Left ventricle myocardium superior (tissue), 1 donor: ENCODE results near the gene WFDC9. TPM values are rescaled to one million over a fixed set of nuclear protein-coding genes. Genes with fewer than 3 reads are reported as not detected.
"Not testable (repeated sequence)": the region's sequence is repeated elsewhere in the genome, so short reads cannot be mapped to it uniquely, and the experiment has no call there.

Source experiments
- ATAC-seq: fragments of 200-7000 bp; cut with Tn5 transposase; one replicate; pipeline ENCODE4 v1.9.1; 2020; ENCODE audit warnings: mild to moderate bottlenecking, moderate library complexity
- DNase-seq: peaks from one replicate; pipeline ENCODE4 v3.0.0-alpha.2; 2020
- intact Hi-C: fragments of 100-400 bp; cut with micrococcal nuclease; formaldehyde crosslinking; loops from one replicate; pipeline ENCODE4 v1.11.0; 2022
- long read RNA-seq: library from polyadenylated mRNA; unstranded; transcript quantifications from one replicate; pipeline ENCODE4 v2.0.0, GENCODE V29; 2021
- total RNA-seq: library from RNA; stranded (reverse); fragmentation: NEBNext Ultra II Directional; extraction: Animal tissue kit (Norgen Biotek cat#: 25700); gene quantifications from one replicate; pipeline ENCODE4 v1.2.1, GENCODE V29; 2021
- donor health status: DM: no; HTN: yes; CAD: no; lungs with severe emphysema.

Gene WFDC9
- not detected for total RNA-seq
- long read RNA-seq = 0 reads

DNA sequence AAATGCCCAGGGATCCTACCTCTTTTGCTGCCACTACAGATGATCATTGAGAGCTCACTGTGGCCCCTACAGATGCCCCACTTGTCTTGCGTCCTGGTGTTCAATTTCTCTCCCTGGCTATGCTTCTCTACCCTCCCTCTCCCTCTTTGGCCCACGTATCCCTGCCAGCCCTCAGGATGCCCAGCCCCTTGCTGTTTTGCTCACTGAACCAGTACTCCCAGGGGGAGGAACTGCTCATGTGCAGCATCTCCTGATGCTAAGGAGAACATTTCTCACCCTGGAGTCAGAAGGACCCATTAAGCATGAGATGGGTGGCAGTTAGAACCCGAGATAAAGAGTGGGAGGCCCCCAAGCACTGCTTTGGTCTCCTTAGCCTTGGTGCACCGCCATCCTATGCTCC, at the start of gene WFDC9:
TSS of gene WFDC9 (minus strand) at position 101 of the 400 bp plus-strand sequence. CDS start 21,103 bp downstream, outside the sequence.
- intact Hi-C loops = no loop called here
- DNase-seq (no peak), ATAC-seq (no peak)

DNA sequence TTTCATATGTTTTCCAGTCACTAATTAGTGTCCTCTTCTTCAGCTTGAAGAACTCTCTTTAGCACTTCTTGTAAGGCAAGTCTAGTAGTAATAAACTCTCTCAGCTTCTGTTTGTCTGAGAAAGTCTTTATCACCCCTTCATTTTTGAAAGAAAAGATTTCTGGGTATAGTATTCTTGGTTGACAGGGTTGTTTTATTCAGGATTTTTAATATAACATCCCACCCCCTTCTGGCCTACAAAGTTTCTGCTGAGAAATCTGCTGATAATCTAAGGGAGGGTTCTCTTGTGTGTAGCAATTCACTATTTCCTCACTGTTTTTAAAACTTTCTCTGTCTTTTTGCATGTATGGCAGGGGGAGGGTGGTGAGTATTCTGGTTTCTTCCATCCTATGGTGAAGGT, 48.6 kb upstream of the WFDC9 start:
- DNase-seq = no peak
- ATAC-seq = no peak
- intact Hi-C loops = no loop called here

DNA sequence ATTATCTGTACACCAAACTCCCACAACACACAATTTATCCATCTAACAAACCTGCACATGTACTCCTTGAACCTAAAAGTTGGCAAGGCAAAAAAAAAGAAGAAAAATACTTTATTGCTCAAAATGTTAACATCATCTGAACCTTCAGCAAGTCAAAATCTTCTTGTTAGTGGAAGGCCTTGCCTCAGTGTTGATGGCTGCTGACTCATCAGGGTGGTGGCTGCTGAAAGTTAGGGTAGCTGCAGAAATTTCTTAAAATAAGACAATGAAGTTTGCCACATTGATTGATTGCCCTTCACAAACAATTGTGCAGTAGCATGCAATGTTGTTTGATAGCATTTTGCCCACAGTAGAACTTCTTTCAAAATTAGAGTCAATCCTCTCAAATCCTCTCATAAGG, 41.7 kb upstream of the WFDC9 start:
- ATAC-seq = no peak
- DNase-seq = no peak
- intact Hi-C loops = no loop called here

DNA sequence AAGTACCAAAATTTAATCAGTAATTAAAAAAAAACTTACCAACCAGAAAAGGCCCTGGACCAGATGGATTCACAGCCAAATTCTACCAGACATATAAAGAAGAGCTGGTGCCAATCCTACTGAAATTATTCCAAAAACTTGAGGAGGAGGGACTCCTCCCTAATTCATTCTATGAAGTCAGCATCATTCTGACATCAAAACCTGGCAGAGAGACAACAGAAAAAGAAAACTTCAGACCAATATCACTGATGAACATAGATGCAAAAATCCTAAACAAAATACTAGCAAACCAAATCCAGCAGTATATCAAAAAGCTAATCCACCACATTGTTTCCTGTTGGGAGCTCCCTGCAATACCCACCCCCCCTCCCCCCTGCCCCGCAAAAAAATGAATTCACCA, 39.1 kb upstream of the WFDC9 start, which contains the start of gene WFDC11:
TSS of gene WFDC11 (minus strand) at position 101 of the 400 bp plus-strand sequence. CDS start 19,639 bp downstream, outside the sequence.
- DNase-seq (no peak), ATAC-seq (no peak)
- intact Hi-C loops = no loop called here

DNA sequence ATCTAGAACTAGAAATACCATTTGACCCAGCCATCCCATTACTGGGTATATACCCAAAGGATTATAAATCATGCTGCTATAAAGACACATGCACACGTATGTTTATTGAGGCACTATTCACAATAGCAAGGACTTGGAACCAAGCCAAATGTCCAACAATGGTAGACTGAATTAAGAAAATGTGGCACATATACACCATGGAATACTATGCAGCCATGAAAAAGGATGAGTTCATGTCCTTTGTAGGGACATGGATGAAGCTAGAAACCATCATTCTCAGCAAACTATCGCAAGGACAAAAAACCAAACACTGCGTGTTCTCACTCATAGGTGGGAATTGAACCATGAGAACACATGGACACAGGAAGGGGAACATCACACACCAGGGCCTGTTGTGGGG, 26.0 kb upstream of the WFDC9 start:
- intact Hi-C loops, ATAC-seq, DNase-seq: not testable (repeated sequence)

DNA sequence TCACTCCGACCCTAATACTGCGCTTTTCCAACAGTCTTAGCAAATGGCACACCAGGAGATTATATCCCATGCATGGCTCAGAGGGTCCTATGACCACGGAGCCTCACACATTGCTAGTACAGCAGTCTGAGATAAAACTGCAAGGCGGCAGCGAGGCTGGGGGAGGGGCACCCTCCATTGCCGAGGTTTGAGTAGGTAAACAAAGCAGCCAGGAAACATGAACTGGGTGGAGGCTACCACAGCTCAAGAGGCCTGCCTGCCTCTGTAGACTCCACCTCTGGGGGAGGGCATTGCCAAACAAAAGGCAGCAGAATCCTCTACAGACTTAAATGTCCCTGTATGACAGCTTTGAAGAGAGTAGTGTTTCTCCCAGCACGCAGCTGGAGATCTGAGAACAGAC, 20.6 kb upstream of the WFDC9 start:
- intact Hi-C loops, ATAC-seq, DNase-seq: not testable (repeated sequence)

DNA sequence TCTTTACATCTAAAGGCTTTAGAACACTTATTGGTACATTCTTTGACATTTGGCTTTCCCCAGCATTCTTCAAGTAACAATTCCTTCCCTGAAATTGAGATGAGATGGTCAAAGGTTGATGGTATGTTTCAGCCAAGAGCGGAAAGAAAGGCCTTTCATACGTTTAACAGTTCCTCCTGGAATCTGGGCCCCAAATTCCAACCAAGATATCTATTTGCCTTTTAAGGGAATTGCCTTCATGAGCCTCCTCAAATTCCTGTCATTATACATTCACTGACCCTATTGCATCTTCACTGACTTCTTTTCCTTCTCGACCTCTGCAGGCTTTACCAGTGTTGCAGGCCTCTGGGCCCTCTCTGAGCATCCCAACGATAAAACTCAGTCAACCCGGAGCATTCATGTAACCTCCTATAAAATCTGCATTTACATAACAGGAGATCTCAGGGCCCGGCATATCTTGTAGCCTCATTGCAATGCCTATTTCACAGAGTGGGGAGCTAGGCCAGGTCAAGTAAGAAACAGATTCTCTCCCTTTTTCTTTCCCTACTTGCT, 18.3 kb upstream of the WFDC9 start:
- intact Hi-C loops = no loop called here
- DNase-seq (no peak), ATAC-seq (no peak)

DNA sequence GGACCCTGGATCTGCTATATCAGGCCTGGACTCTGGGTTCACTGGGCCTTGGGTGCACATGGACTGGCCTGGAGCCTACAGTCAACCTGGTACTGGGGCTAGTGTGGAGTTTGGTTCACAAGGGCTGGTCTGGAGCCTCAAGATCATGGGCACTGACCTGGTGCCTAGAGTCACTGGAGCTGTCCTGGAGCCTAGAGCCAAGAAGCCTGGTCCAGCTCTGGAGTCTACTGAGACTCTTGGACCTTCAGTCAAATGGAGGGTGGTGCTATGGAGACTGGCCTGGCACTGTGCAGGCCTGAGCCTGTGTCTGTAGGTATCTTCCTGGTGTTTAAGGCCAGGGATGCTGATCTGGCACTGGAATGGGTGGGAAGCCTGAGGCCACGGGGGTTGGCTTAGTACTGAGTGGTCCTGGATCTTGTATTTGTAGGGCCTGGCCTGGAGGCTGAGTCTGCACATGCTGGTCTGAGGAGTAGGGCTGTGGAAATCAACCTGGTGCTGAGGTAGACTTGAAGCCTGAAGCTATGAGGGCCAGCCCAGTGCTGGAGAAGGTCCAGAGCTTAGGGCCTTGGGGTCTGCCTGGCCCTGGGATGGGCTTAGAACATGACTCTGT, 16.5 kb upstream of the WFDC9 start:
- intact Hi-C loops = no loop called here
- no peak for ATAC-seq

DNA sequence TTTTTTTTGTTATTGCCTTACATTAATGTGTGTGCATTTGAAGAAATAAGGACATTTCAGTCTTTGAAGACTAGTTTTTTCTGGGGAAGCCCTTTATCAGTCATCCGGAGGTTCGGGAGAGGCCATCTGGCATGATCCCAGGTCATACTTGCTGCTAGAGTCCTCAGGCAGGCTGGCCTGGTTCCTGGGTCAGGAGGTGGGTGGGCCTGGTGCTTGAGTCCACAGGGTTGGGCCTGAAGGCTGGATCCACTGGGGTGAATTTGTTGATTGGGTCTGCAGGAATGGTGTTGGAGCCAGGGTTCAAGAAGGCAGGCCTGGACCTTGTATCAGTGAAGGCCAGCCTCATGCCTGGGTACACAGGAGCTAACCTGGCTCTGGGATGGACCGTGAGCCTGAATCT, 15.8 kb upstream of the WFDC9 start:
- no peak for ATAC-seq
- DNase-seq = no peak
- intact Hi-C loops = no loop called here

More for the DNA sequence above, 16.5 kb upstream of the WFDC9 start:
- DNase-seq = no peak

DNA sequence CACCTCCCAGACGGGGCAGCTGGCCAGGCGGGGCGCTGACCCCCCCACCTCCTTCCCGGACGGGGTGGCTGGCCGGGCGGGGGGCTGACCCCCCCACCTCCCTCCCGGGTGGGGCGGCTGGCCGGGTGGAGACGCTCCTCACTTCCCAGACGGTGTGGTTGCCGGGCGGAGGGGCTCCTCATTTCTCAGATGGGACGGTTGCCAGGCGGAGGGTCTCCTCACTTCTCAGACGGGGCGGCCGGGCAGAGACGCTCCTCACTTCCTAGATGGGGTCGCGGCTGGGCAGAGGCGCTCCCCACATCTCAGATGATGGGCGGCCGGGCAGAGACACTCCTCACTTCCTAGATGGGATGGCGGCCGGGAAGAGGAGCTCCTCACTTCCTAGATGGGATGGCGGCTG, 14.8 kb upstream of the WFDC9 start:
- DNase-seq, intact Hi-C loops, ATAC-seq: not testable (repeated sequence)

DNA sequence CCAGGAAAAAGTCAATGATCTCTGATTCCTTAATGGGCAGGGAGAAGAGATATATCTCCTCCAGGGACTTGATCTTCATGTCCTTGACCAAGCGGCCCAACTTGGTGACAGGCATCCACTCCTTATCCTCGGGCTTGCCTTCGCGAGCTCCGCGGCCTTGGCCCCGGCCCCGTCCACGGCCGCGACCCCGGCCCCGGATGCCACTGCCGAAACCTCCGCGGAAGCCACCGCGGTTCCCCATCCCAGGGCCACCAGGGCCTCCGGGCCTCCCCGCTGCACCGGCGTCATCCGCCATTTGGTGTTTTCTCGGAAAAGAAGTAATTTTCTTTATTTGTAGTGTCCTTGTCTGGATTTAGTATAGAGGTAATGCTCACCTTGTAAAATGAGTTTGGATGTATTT, 10.0 kb upstream of the WFDC9 start:
- DNase-seq, intact Hi-C loops, ATAC-seq: not testable (repeated sequence)

DNA sequence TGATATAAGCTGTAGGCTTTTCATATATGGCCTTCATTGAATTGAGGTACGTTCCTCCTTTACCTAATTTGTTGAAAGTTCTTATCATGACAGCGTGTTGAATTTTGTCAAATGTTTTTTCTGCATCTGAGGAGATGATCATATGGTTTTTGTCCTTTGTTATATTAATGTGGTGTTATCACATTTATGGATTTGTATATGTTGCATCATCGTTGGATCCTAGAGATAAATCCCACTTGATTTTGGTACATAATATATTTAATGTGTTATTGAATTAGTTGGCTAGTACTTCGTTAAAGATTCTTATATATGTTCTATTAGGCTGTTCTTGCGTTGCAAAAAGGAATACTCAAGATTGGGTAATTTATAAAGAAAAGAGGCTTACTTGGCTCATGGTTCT, 8.6 kb upstream of the WFDC9 start:
- ATAC-seq = no peak
- intact Hi-C loops = no loop called here
- DNase-seq = no peak

DNA sequence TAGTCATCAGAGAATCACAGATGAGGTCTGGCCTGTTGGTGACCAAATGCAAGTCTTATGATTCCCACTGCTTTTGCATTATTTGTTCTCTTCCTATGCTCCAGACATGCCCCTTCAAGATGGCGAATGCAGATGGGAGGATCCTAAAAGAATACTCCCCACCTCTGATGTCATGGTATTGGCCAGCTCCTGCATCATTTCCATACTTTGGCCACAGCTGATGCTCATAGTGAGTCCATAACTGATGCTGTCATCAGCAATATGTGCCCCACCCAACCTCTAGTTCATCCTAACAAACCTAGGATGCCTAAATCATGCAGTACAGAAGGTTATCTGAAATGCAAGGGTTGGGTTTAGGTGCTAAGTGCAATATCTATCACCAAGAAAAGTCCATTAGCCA, 5.4 kb upstream of the WFDC9 start:
- no peak for ATAC-seq
- intact Hi-C loops = no loop called here

DNA sequence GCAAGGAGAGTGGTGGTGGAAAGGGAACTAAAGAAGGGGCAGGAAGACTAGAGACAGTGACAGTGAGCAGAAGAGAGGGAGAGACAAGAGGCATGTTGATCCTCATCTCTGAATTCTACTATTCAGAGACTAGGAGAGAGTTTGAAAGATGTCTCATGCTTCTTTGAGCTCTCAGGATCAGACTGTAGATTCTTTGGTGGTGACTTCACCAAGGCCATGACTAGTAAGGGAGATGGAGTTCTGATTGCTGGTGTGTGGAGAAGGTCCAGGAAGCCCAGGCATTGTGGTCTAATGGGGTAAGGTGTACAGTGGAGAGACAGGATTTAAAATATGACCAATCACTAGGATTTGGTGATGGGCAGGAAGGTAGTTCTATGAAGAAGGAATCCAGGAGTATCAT, 713 bp downstream of the WFDC9 start:
- intact Hi-C loops = no loop called here
- no peak for ATAC-seq
- no peak for DNase-seq

More for the DNA sequence above, 5.4 kb upstream of the WFDC9 start:
- DNase-seq = no peak

DNA sequence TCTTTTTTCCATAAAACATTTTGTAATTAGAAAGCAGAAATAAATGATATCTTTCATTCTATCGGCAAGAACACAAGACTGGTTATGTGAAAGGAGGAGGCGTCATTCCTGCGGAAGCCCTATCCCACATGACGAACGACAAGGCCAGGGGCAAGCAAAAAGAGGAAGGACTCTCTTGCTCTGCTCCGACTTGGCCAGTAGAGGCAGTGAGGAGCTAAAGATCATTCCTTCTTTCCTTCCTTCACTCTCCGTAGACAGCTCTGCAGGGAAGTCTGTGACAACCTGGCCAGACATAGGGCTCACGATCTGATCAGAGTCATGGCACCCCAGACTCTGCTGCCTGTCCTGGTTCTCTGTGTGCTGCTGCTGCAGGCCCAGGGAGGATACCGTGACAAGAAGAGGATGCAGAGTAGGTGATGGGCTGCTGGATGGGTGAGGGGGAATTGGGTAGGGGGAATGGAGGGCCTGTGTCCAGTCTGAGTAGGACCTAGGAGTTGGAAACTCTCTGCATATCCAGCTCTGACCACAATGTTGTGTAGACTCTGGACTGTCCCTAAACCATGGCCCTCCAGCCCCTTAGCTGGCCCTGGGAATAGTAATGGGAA, 1.5 kb downstream of the WFDC9 start, which contains the start of gene WFDC10A:
TSS of gene WFDC10A (plus strand) at position 244 of the 605 bp plus-strand sequence. CDS start at position 319, 75 bp downstream.
- DNase-seq = no peak
- intact Hi-C loops = no loop called here
- ATAC-seq = peak; percentile 53

DNA sequence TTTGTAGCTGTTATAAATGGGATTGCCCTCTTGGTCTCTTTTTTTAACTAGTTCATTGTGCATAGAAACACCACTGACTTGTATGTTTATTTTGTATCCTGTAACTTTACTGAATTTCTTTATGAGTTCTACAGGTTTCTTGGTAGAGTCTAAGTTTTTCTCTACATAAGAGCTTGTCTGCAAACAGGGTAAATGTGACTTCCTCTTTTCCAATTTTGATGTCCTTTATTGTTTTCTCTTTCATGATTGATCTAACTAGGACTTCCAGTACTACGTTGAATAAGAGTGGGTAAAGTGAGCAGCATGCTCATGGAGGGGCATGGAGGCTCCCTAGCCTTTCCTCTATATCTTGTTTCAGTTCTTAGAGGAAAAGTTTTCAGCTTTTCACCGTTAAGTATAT, 4.5 kb downstream of the WFDC9 start:
- DNase-seq = no peak
- intact Hi-C loops = no loop called here
- ATAC-seq = no peak

DNA sequence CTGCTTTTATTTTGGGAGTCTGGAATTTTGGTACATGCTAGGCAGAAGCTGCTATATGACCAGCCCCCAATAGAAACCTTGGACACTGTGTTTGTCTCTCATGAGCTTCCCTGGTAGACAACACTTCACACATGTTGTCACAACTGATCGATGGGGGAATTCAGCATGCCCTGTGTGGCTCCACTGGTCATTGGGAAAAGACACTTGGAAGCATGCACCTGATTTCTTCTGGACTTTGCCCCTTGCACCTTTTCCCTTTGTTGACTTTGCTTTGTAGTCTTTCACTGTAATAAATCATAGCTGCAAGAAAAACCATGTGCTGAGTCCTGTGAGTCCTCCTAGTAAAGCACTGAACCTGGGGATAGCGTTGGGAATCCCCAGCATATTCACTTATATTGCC, 9.5 kb downstream of the WFDC9 start:
- ATAC-seq (no peak), DNase-seq (no peak)
- intact Hi-C loops = no loop called here

DNA sequence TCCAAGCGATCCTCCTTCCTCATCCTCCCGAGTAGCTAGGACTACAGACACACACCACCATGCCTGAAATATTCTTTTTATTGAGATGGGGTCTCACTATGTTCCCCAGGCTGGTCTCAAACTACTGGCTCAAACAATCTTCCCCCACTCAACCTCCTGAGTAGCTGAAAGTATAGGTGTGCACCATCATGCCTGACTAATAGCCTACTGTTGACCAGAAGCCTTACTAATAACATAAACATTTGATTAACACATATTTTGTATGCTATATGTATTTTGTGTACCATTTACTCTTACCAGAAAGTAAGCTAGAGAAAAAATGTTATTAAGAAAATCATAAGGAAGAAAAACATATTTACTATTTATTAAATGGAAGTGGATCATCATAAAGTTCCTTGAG, 13.5 kb downstream of the WFDC9 start:
- intact Hi-C loops = no loop called here
- ATAC-seq = no peak

DNA sequence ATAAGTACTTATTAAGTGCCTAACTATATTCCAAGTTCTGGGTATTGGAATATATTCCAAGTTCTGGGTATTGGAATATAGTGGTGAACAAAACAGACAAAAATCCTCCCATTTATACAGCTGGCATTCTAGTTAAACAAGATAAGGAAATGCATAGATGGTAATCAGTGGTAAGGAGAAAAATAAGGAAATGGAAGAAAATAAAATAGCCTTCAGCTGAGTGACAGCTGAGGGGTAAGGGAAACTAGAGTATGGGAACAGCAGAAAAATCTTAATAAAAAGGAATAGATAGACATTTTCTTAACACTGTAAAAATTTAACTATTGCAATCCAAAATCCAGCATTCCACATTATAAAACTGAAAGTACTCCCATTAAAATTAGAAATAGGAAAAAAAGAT, 18.8 kb downstream of the WFDC9 start:
- no peak for ATAC-seq
- intact Hi-C loops = no loop called here

More for the DNA sequence above, 13.5 kb downstream of the WFDC9 start:
- no peak for DNase-seq

DNA sequence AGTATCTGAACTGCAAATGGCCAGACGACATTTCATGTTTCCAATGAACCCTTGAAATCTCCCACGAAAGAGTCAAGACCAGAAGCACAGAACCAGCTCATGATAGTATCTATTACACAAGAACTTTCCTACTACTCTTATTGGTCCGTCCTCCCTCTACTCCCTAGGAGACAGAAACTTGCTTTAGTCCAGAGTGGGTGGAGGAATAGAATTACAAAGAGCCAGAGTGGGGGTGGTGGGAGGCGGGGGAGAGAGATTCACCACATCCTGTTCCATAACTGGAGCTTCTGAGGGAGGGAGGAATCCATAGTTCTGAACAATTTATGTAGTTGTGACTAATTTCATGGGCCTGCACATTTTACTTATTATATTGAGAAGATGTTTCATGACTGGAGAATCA, 20.0 kb downstream of the WFDC9 start:
- intact Hi-C loops = no loop called here
- DNase-seq (no peak), ATAC-seq (no peak)

More for the DNA sequence above, 18.8 kb downstream of the WFDC9 start:
- no peak for DNase-seq

DNA sequence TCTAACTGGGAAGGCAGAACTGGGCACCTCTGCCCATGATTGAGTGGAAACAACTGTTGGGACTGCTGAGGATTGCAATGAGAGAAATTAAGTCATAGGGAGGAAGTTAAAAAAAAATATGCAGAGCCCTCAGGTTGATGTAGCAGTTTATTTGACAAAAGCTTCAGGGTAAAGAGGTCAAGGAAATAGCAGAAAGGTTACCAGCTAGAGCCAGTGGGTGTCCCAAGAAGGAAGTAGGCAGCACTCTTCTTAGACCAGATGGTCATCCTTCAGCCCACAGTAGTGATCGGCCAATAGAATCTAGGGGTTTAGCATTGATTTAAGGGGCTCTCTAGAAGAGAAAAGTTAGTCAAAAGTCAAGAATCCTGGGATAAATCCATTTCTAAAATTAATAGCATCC, 23.3 kb downstream of the WFDC9 start:
- ATAC-seq (no peak), DNase-seq (no peak)
- intact Hi-C loops = no loop called here
